ENCODE data around the gene MKRN2OS. TPM values are rescaled to one million over a fixed set of nuclear protein-coding genes. Genes with fewer than 3 reads are reported as not detected.

The MKRN2OS gene
- total RNA-seq, 3 donors from 2014 or later (not counting 1 experiment from before 2014, with no cell fraction given), result not detected

GRCh38 chr3:12562451-12562850 lies 17.2 kb upstream of the MKRN2OS start:
- H3K9me3 Mint-ChIP-seq, result peaks cover 5% of the 10 kb centered on the region in 2 donors
- peaks cover 59 to 62% of the 10 kb centered on the region in 2 donors for H3K4me1 Mint-ChIP-seq
- intact Hi-C loops (cut with micrococcal nuclease), result no loop called here
- no peak overlapping the region for H3K27ac ChIP-seq (ENCODE audit: low read length)
- peaks cover 3% of the 10 kb centered on the region for H3K4me1 ChIP-seq (ENCODE audit: control insufficient read depth, insufficient read depth, low read length)
- H3K4me3 Mint-ChIP-seq, result no peak overlapping the region
- peak overlapping the region in 1 of 2 donors; percentile 69 for H3K27ac Mint-ChIP-seq
- DNase-seq (no peak), ATAC-seq (no peak)
- H3K27me3 ChIP-seq (ENCODE audit: control insufficient read depth, insufficient read depth, low read length), result no peaks in the 10 kb centered on the region
- peaks cover 13% of the 10 kb centered on the region for H3K36me3 Mint-ChIP-seq
- no peak overlapping the region for H3K4me3 ChIP-seq (ENCODE audit: low read length)
- WGBS (ENCODE audit: insufficient coverage), result 100% methylated on average over 1 of the region's 1 CpG
- no peaks in the 10 kb centered on the region for H3K36me3 ChIP-seq (ENCODE audit: control insufficient read depth, insufficient read depth, low read length)
- no peaks in the 10 kb centered on the region for H3K27me3 Mint-ChIP-seq (ENCODE audit: low read depth in 2 of 2)
- peaks cover 6% of the 10 kb centered on the region for H3K9me3 ChIP-seq (ENCODE audit: control insufficient read depth, insufficient read depth, low read length)
- TF ChIP-seq CTCF (IDR thresholded peaks at IDR 0.05), result no peak

- Mint-ChIP-seq H3K4me1 (peaks cover 65% of the 10 kb centered on the region in 2 donors), H3K9me3 (peaks cover 0 to 2% of the 10 kb centered on the region in 2 donors), H3K27ac (no peak overlapping the region), H3K4me3 (no peak overlapping the region), H3K27me3 (ENCODE audit: low read depth in 2 of 2) (no peaks in the 10 kb centered on the region), H3K36me3 (peaks cover 5% of the 10 kb centered on the region)
- ATAC-seq (no peak), DNase-seq (no peak)
- H3K36me3 ChIP-seq (ENCODE audit: control insufficient read depth, insufficient read depth, low read length), result no peaks in the 10 kb centered on the region
- peaks cover 6% of the 10 kb centered on the region for H3K9me3 ChIP-seq (ENCODE audit: control insufficient read depth, insufficient read depth, low read length)
- intact Hi-C loops (cut with micrococcal nuclease), result no loop called here
- no peak for TF ChIP-seq CTCF (IDR thresholded peaks at IDR 0.05)
- H3K27ac ChIP-seq (ENCODE audit: low read length), result no peak overlapping the region
- H3K4me3 ChIP-seq (ENCODE audit: low read length), result no peak overlapping the region
- WGBS (ENCODE audit: insufficient coverage), result 93% methylated on average over 2 of the region's 2 CpGs
- peaks cover 6% of the 10 kb centered on the region for H3K4me1 ChIP-seq (ENCODE audit: control insufficient read depth, insufficient read depth, low read length)
- no peaks in the 10 kb centered on the region for H3K27me3 ChIP-seq (ENCODE audit: control insufficient read depth, insufficient read depth, low read length)
Measured at GRCh38 chr3:12561397-12561796, 16.1 kb upstream of the MKRN2OS start.

GRCh38 chr3:12560505-12561190 lies 15.3 kb upstream of the MKRN2OS start:
- peaks cover 1 to 3% of the 10 kb centered on the region in 2 donors for H3K27me3 Mint-ChIP-seq (ENCODE audit: low read depth in 2 of 2)
- ATAC-seq (no peak), DNase-seq (no peak)
- no peaks in the 10 kb centered on the region for H3K36me3 Mint-ChIP-seq
- intact Hi-C loops (cut with micrococcal nuclease), result no loop called here
- Histone ChIP-seq H3K36me3 (ENCODE audit: control insufficient read depth, insufficient read depth, low read length) (no peaks in the 10 kb centered on the region), H3K4me1 (ENCODE audit: control insufficient read depth, insufficient read depth, low read length) (peaks cover 14% of the 10 kb centered on the region), H3K27ac (ENCODE audit: low read length) (no peak overlapping the region), H3K27me3 (ENCODE audit: control insufficient read depth, insufficient read depth, low read length) (peaks cover 2% of the 10 kb centered on the region), H3K9me3 (ENCODE audit: control insufficient read depth, insufficient read depth, low read length) (peaks cover 1% of the 10 kb centered on the region), H3K4me3 (ENCODE audit: low read length) (no peak overlapping the region)
- no peaks in the 10 kb centered on the region for H3K9me3 Mint-ChIP-seq
- 81% methylated on average over 5 of the region's 5 CpGs for WGBS (ENCODE audit: insufficient coverage)
- peak overlapping the region in 1 of 2 donors; percentile 44 for H3K27ac Mint-ChIP-seq
- peaks cover 69 to 73% of the 10 kb centered on the region in 2 donors for H3K4me1 Mint-ChIP-seq
- H3K4me3 Mint-ChIP-seq, result no peak overlapping the region
- TF ChIP-seq CTCF (IDR thresholded peaks at IDR 0.05), result no peak

GRCh38 chr3:12559520-12559919 lies 14.2 kb upstream of the MKRN2OS start:
- peaks cover 4% of the 10 kb centered on the region for H3K27me3 ChIP-seq (ENCODE audit: control insufficient read depth, insufficient read depth, low read length)
- peaks cover 14% of the 10 kb centered on the region for H3K4me1 ChIP-seq (ENCODE audit: control insufficient read depth, insufficient read depth, low read length)
- no peaks in the 10 kb centered on the region for H3K9me3 Mint-ChIP-seq
- peaks cover 12 to 13% of the 10 kb centered on the region in 2 donors for H3K27me3 Mint-ChIP-seq (ENCODE audit: low read depth in 2 of 2)
- no peaks in the 10 kb centered on the region for H3K36me3 Mint-ChIP-seq
- no peak overlapping the region for H3K27ac ChIP-seq (ENCODE audit: low read length)
- WGBS (ENCODE audit: insufficient coverage), result 92% methylated on average over 3 of the region's 3 CpGs
- intact Hi-C loops (cut with micrococcal nuclease), result no loop called here
- H3K36me3 ChIP-seq (ENCODE audit: control insufficient read depth, insufficient read depth, low read length), result no peaks in the 10 kb centered on the region
- DNase-seq (no peak), ATAC-seq (no peak)
- peak overlapping the region; percentile 40 for H3K4me3 Mint-ChIP-seq
- H3K27ac Mint-ChIP-seq, result peak overlapping the region in 1 of 2 donors; percentile 34
- no peak overlapping the region for H3K4me3 ChIP-seq (ENCODE audit: low read length)
- no peaks in the 10 kb centered on the region for H3K9me3 ChIP-seq (ENCODE audit: control insufficient read depth, insufficient read depth, low read length)
- peaks cover 63 to 66% of the 10 kb centered on the region in 2 donors for H3K4me1 Mint-ChIP-seq
- no peak for TF ChIP-seq CTCF (IDR thresholded peaks at IDR 0.05)

Data from natural killer cell (primary cell).